Caco-2 (cell line): ENCODE results near the gene AUTS2. TPM values are rescaled to one million over a fixed set of nuclear protein-coding genes. Genes with fewer than 3 reads are reported as not detected.

ENCODE experiments used
- BruUV-seq: library from RNA; stranded (reverse); fragments of 400-500 nt; replicated peaks from 2 replicates; lab custom pipeline; 2021; lab: Mats Ljungman, UMichigan
- CTCF ChIA-PET: fragments of 300-600 bp; sonication (Branson Sonifier 250); formaldehyde crosslinking; loops from one replicate; lab custom pipeline; 2022; ENCODE audit warnings: antibody characterized with exemption; lab: Charles Lee
- POLR2A ChIA-PET: fragments of 300-600 bp; sonication (Branson Sonifier 250); formaldehyde crosslinking; loops from one replicate; lab custom pipeline; 2022; ENCODE audit warnings: antibody characterized with exemption; lab: Charles Lee
- DNase-seq, 2 experiments: peaks; one replicate each; pipeline versions ENCODE4 v3.0.0 to v3.0.0-alpha.2; 2020 to 2022
- H3K27me3 ChIP-seq: replicated peaks from 2 replicates; pipeline ENCODE4 v1.6.0; 2011; ENCODE audit warnings: low read length; ENCODE audit not compliant: control insufficient read depth, insufficient read depth
- H3K36me3 ChIP-seq: 2 replicates; pipeline ENCODE4 v1.5.1; 2011; ENCODE audit warnings: low read length; ENCODE audit not compliant: control insufficient read depth, insufficient read depth
- H3K4me1 ChIP-seq: fragments of 250-450 bp; sonication (Bioruptor Pico); 2 replicates; pipeline ENCODE4 v1.5.1; 2020; ENCODE audit warnings: mild to moderate bottlenecking
- H3K4me3 ChIP-seq: 2 replicates; pipeline ENCODE4 v1.5.1; 2011; ENCODE audit warnings: low read depth, mild to moderate bottlenecking, control low read depth, low read length
- H3K9me3 ChIP-seq: fragments of 250-450 bp; sonication (Bioruptor Pico); 2 replicates; pipeline ENCODE4 v1.5.1; 2020; ENCODE audit warnings: mild to moderate bottlenecking, moderate library complexity
- H3K27ac Mint-ChIP-seq: one replicate; pipeline ENCODE4 v1.8.0; 2022; ENCODE audit warnings: mixed read lengths; ENCODE audit not compliant: unreplicated experiment
- H3K27me3 Mint-ChIP-seq: one replicate; pipeline ENCODE4 v1.8.0; 2022; ENCODE audit warnings: mixed read lengths; ENCODE audit not compliant: insufficient read depth, unreplicated experiment
- H3K36me3 Mint-ChIP-seq: one replicate; pipeline ENCODE4 v1.8.0; 2022; ENCODE audit warnings: mild to moderate bottlenecking, mixed read lengths; ENCODE audit not compliant: insufficient read depth, unreplicated experiment
- H3K4me1 Mint-ChIP-seq: one replicate; pipeline ENCODE4 v1.8.0; 2022; ENCODE audit warnings: low read depth, mixed read lengths; ENCODE audit not compliant: unreplicated experiment
- H3K4me3 Mint-ChIP-seq: one replicate; pipeline ENCODE4 v1.8.0; 2022; ENCODE audit warnings: mild to moderate bottlenecking, moderate library complexity, mixed read lengths; ENCODE audit not compliant: unreplicated experiment
- H3K9me3 Mint-ChIP-seq: one replicate; pipeline ENCODE4 v1.8.0; 2022; ENCODE audit warnings: mixed read lengths; ENCODE audit not compliant: unreplicated experiment
- CTCF ChIP-seq, 2 experiments: fragments of 200-600 bp in 1 of 2; IDR thresholded peaks; 1 replicate in 1 of 2; 2 replicates in 1 of 2; pipeline versions ENCODE4 v1.5.1 to v1.8.0; 2011 to 2022; ENCODE audit warnings: antibody characterized with exemption in 1 of 2, control low read depth in 1 of 2, inconsistent platforms in 1 of 2, low read depth in 1 of 2, low read length in 1 of 2, mild to moderate bottlenecking in 1 of 2, moderate library complexity in 1 of 2; ENCODE audit not compliant: insufficient read depth in 1 of 2, severe bottlenecking in 1 of 2, unreplicated experiment in 1 of 2
- intact Hi-C: fragments of 100-400 bp; cut with micrococcal nuclease; formaldehyde crosslinking; loops from one replicate; pipeline ENCODE4 v1.10.0; 2022; ENCODE audit not compliant: unreplicated experiment
- total RNA-seq: library from RNA; stranded (reverse); gene quantifications from 2 replicates; pipeline ENCODE4 v1.2.3, GENCODE V29; 2022

The AUTS2 gene
- total RNA-seq, 1 experiment from 2014 or later, result 37.1 TPM

GRCh38 chr7:70114806-70115205, 516.5 kb downstream of the AUTS2 start:
- Mint-ChIP-seq H3K36me3 (no peaks in the 10 kb centered on the region), H3K27me3 (peaks cover 4% of the 10 kb centered on the region), H3K9me3 (no peaks in the 10 kb centered on the region), H3K27ac (no peak overlapping the region), H3K4me3 (no peak overlapping the region), H3K4me1 (peaks cover 5% of the 10 kb centered on the region)
- DNase-seq, result no peak
- POLR2A ChIA-PET, result interaction anchor here (0.6 kb wide), 1 partner anchor 557 kb away, joined by 3 read pairs; no protein-coding TSS in a partner anchor
- no TSS peak for BruUV-seq
- H3K36me3 ChIP-seq, result no peaks in the 10 kb centered on the region
- H3K4me1 ChIP-seq, result peaks cover 3% of the 10 kb centered on the region; the same call in 1 of the 2 replicates
- intact Hi-C loops, result no loop called here
- no peaks in the 10 kb centered on the region for H3K9me3 ChIP-seq
- H3K27me3 ChIP-seq, result no peaks in the 10 kb centered on the region
- CTCF ChIA-PET, result no interaction called here
- no peak overlapping the region for H3K4me3 ChIP-seq
- TF ChIP-seq CTCF (IDR thresholded peaks at IDR 0.05; ENCODE audit: insufficient read depth in 1 of 2, low read depth in 1 of 2, low read length in 1 of 2, severe bottlenecking in 1 of 2, unreplicated experiment in 1 of 2), result no peak

DNA sequence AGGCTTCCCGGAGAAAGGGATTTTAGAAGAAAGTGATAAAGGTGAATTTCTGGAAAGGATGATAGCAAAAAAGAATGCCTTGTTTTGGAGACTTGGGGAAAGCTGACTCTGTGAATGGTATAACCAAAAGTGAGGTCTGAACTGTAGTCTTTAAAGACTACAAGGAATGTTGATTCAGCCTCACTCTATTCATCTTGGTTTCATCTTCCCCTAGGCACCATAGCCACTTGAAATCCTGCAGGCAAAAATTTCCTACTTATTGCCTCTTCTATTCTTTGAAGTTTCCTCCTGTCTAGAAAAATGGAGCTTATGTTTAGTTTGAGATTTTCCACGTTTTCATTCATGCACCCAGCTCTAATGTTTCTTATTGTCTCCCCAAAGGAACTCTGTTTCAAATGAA, 518.0 kb downstream of the AUTS2 start:
- no peaks in the 10 kb centered on the region; the same call in 1 of the 2 replicates for H3K9me3 ChIP-seq
- Mint-ChIP-seq H3K4me1 (peaks cover 5% of the 10 kb centered on the region), H3K36me3 (no peaks in the 10 kb centered on the region), H3K4me3 (no peak overlapping the region), H3K27ac (no peak overlapping the region), H3K27me3 (peaks cover 4% of the 10 kb centered on the region), H3K9me3 (peaks cover 8% of the 10 kb centered on the region)
- ChIA-PET POLR2A (no interaction called here), CTCF (no interaction called here)
- intact Hi-C loops, result no loop called here
- peaks cover 3% of the 10 kb centered on the region; the same call in 1 of the 2 replicates for H3K4me1 ChIP-seq
- no TSS peak for BruUV-seq
- no peaks in the 10 kb centered on the region for H3K36me3 ChIP-seq
- H3K4me3 ChIP-seq, result no peak overlapping the region
- no peak for DNase-seq
- TF ChIP-seq CTCF (IDR thresholded peaks at IDR 0.05; ENCODE audit: insufficient read depth in 1 of 2, low read depth in 1 of 2, low read length in 1 of 2, severe bottlenecking in 1 of 2, unreplicated experiment in 1 of 2), result no peak
- no peaks in the 10 kb centered on the region for H3K27me3 ChIP-seq

- Mint-ChIP-seq H3K9me3 (peaks cover 14% of the 10 kb centered on the region), H3K27ac (no peak overlapping the region), H3K27me3 (peaks cover 4% of the 10 kb centered on the region), H3K4me1 (peaks cover 5% of the 10 kb centered on the region), H3K4me3 (no peak overlapping the region), H3K36me3 (no peaks in the 10 kb centered on the region)
- Histone ChIP-seq H3K4me3 (no peak overlapping the region), H3K9me3 (no peaks in the 10 kb centered on the region; the same call in 1 of the 2 replicates), H3K27me3 (no peaks in the 10 kb centered on the region), H3K4me1 (peaks cover 3% of the 10 kb centered on the region; the same call in 1 of the 2 replicates), H3K36me3 (no peaks in the 10 kb centered on the region)
- CTCF ChIA-PET, result no interaction called here
- no peak for TF ChIP-seq CTCF (IDR thresholded peaks at IDR 0.05; ENCODE audit: insufficient read depth in 1 of 2, low read depth in 1 of 2, low read length in 1 of 2, severe bottlenecking in 1 of 2, unreplicated experiment in 1 of 2)
- no peak for DNase-seq
- BruUV-seq, result no TSS peak
- POLR2A ChIA-PET, result no interaction called here
- intact Hi-C loops, result no loop called here
Observed at GRCh38 chr7:70116867-70117266, 518.6 kb downstream of the AUTS2 start.
